ENCODE data around the gene SHLD1. TPM values are rescaled to one million over a fixed set of nuclear protein-coding genes. Genes with fewer than 3 reads are reported as not detected.

The SHLD1 gene
- total and polyA plus RNA-seq, 2 experiments from 2014 or later: 8.3 to 9.1 TPM

- H3K27ac ChIP-seq: no peak overlapping the region
- H4K20me1 ChIP-seq (ENCODE audit: insufficient read depth, poor library complexity, severe bottlenecking): no peaks in the 10 kb centered on the region
- H3K79me2 ChIP-seq: no peaks in the 10 kb centered on the region
- no peak for DNase-seq (ENCODE audit: low spot score)
- 73% methylated on average over 6 of the region's 6 CpGs for WGBS (ENCODE audit: low lambda C conversion rate, missing lambda C conversion rate)
- H3K9me2 ChIP-seq (replicated peaks; ENCODE audit: insufficient read depth): no peaks in the 10 kb centered on the region
- no peaks in the 10 kb centered on the region for H3K9me3 ChIP-seq (ENCODE audit: low read depth)
- H3K36me3 ChIP-seq (replicated peaks; ENCODE audit: insufficient read depth, low read depth): no peaks in the 10 kb centered on the region
- no peak overlapping the region for H3K4me3 ChIP-seq
- no peaks in the 10 kb centered on the region for H3K4me1 ChIP-seq (ENCODE audit: insufficient read depth)
- H3K4me2 ChIP-seq: no peak overlapping the region
- no peak overlapping the region for H2AFZ ChIP-seq
- no peaks in the 10 kb centered on the region for H3K27me3 ChIP-seq
- TF ChIP-seq, protein P1, sequence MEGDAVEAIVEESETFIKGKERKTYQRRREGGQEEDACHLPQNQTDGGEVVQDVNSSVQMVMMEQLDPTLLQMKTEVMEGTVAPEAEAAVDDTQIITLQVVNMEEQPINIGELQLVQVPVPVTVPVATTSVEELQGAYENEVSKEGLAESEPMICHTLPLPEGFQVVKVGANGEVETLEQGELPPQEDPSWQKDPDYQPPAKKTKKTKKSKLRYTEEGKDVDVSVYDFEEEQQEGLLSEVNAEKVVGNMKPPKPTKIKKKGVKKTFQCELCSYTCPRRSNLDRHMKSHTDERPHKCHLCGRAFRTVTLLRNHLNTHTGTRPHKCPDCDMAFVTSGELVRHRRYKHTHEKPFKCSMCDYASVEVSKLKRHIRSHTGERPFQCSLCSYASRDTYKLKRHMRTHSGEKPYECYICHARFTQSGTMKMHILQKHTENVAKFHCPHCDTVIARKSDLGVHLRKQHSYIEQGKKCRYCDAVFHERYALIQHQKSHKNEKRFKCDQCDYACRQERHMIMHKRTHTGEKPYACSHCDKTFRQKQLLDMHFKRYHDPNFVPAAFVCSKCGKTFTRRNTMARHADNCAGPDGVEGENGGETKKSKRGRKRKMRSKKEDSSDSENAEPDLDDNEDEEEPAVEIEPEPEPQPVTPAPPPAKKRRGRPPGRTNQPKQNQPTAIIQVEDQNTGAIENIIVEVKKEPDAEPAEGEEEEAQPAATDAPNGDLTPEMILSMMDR (IDR thresholded peaks at IDR 0.05; ENCODE audit: poor library complexity): no peak
- TF ChIP-seq EZH2 (IDR thresholded peaks at IDR 0.05; ENCODE audit: borderline replicate concordance): no peak
- no peak for TF ChIP-seq EZH2phosphoT487 (IDR thresholded peaks at IDR 0.05; ENCODE audit: low read depth, severe bottlenecking, unreplicated experiment)
Observed at GRCh38 chr20:5871459-5872410, 121.5 kb downstream of the SHLD1 start.

GRCh38 chr20:5877128-5877527 is 126.9 kb downstream of the SHLD1 start:
- Histone ChIP-seq H2AFZ (no peak overlapping the region), H4K20me1 (ENCODE audit: insufficient read depth, poor library complexity, severe bottlenecking) (no peaks in the 10 kb centered on the region), H3K79me2 (no peaks in the 10 kb centered on the region), H3K4me1 (ENCODE audit: insufficient read depth) (no peaks in the 10 kb centered on the region), H3K4me2 (no peak overlapping the region), H3K27ac (no peak overlapping the region), H3K9me3 (ENCODE audit: low read depth) (no peaks in the 10 kb centered on the region), H3K4me3 (no peak overlapping the region), H3K36me3 (replicated peaks; ENCODE audit: insufficient read depth, low read depth) (no peaks in the 10 kb centered on the region), H3K9me2 (replicated peaks; ENCODE audit: insufficient read depth) (no peaks in the 10 kb centered on the region), H3K27me3 (no peaks in the 10 kb centered on the region)
- no peak for DNase-seq (ENCODE audit: low spot score)
- no peak for TF ChIP-seq EZH2phosphoT487 (IDR thresholded peaks at IDR 0.05; ENCODE audit: low read depth, severe bottlenecking, unreplicated experiment)
- no peak for TF ChIP-seq EZH2 (IDR thresholded peaks at IDR 0.05; ENCODE audit: borderline replicate concordance)
- TF ChIP-seq, protein P1 (IDR thresholded peaks at IDR 0.05; ENCODE audit: poor library complexity): no peak
- 83% methylated on average over 4 of the region's 4 CpGs for whole genome bisulfite sequencing (ENCODE audit: low lambda C conversion rate, missing lambda C conversion rate)

- H3K4me3 ChIP-seq: no peak overlapping the region
- H3K9me3 ChIP-seq (ENCODE audit: low read depth): no peaks in the 10 kb centered on the region
- H3K79me2 ChIP-seq: no peaks in the 10 kb centered on the region
- no peaks in the 10 kb centered on the region for H3K4me1 ChIP-seq (ENCODE audit: insufficient read depth)
- no peaks in the 10 kb centered on the region for H4K20me1 ChIP-seq (ENCODE audit: insufficient read depth, poor library complexity, severe bottlenecking)
- no peak for DNase-seq (ENCODE audit: low spot score)
- H3K4me2 ChIP-seq: no peak overlapping the region
- 83% methylated on average over 3 of the region's 3 CpGs for WGBS (ENCODE audit: low lambda C conversion rate, missing lambda C conversion rate)
- H3K27ac ChIP-seq: no peak overlapping the region
- H3K9me2 ChIP-seq (replicated peaks; ENCODE audit: insufficient read depth): no peaks in the 10 kb centered on the region
- no peaks in the 10 kb centered on the region for H3K36me3 ChIP-seq (replicated peaks; ENCODE audit: insufficient read depth, low read depth)
- no peaks in the 10 kb centered on the region for H3K27me3 ChIP-seq
- no peak for TF ChIP-seq EZH2phosphoT487 (IDR thresholded peaks at IDR 0.05; ENCODE audit: low read depth, severe bottlenecking, unreplicated experiment)
- H2AFZ ChIP-seq: no peak overlapping the region
Observed at GRCh38 chr20:5880326-5880725, 130.1 kb downstream of the SHLD1 start.

DNA sequence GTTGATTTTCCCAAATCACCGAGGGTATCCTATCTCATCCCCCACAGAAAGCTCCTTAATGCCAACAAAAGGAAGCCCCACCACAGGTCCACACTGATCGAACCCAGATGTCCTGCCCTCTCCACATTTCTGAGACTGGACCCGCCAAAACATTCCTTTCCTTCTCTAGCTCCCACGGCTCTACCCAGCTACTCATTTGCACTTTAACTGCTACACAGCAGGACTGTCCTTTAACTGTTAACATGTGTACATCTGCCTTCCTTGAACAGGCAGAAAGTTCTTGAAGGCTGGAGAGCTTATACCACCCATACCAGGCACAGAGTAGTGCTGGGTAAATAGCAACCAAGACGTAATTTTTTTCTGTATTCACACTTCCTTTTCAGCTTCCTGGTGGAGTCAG is 131.5 kb downstream of the SHLD1 start:
- H3K9me2 ChIP-seq (replicated peaks; ENCODE audit: insufficient read depth): no peaks in the 10 kb centered on the region
- no peaks in the 10 kb centered on the region for H3K4me1 ChIP-seq (ENCODE audit: insufficient read depth)
- H2AFZ ChIP-seq: no peak overlapping the region
- no peak overlapping the region for H3K4me3 ChIP-seq
- no peaks in the 10 kb centered on the region for H3K36me3 ChIP-seq (replicated peaks; ENCODE audit: insufficient read depth, low read depth)
- WGBS (ENCODE audit: low lambda C conversion rate, missing lambda C conversion rate): 51% methylated on average over 5 of the region's 5 CpGs
- TF ChIP-seq EZH2 (IDR thresholded peaks at IDR 0.05; ENCODE audit: borderline replicate concordance): no peak
- TF ChIP-seq, protein P1 (IDR thresholded peaks at IDR 0.05; ENCODE audit: poor library complexity): no peak
- TF ChIP-seq EZH2phosphoT487 (IDR thresholded peaks at IDR 0.05; ENCODE audit: low read depth, severe bottlenecking, unreplicated experiment): no peak
- no peaks in the 10 kb centered on the region for H4K20me1 ChIP-seq (ENCODE audit: insufficient read depth, poor library complexity, severe bottlenecking)
- no peak overlapping the region for H3K4me2 ChIP-seq
- H3K27ac ChIP-seq: no peak overlapping the region
- no peaks in the 10 kb centered on the region for H3K9me3 ChIP-seq (ENCODE audit: low read depth)
- no peak for DNase-seq (ENCODE audit: low spot score)
- H3K27me3 ChIP-seq: no peaks in the 10 kb centered on the region
- no peaks in the 10 kb centered on the region for H3K79me2 ChIP-seq
